Gastrocnemius medialis (tissue), 4 donors: ENCODE data around the gene FGF1.

Experiments
- POLR2A ChIP-seq, 2 donors: fragments of 450-650 bp; IDR thresholded peaks; one replicate each; pipeline ENCODE4 v1.6.1; 2017; ENCODE audit warnings: antibody characterized with exemption in 2 of 2, mild to moderate bottlenecking in 2 of 2, moderate library complexity in 2 of 2
- TF ChIP-seq, protein P1 (sequence below), 5 experiments: fragments of 450-650 bp in 3 of 5; fragments of 200-600 bp in 2 of 5; sonication (generic) in 2 of 5; IDR thresholded peaks in 4 of 5; conservative IDR thresholded peaks in 1 of 5; 1 replicate in 4 of 5; 2 replicates in 1 of 5; pipeline ENCODE4 v1.5.1; 2016 to 2019; ENCODE audit warnings: antibody characterized with exemption in 5 of 5, mild to moderate bottlenecking in 3 of 5, moderate library complexity in 3 of 5

DNA sequence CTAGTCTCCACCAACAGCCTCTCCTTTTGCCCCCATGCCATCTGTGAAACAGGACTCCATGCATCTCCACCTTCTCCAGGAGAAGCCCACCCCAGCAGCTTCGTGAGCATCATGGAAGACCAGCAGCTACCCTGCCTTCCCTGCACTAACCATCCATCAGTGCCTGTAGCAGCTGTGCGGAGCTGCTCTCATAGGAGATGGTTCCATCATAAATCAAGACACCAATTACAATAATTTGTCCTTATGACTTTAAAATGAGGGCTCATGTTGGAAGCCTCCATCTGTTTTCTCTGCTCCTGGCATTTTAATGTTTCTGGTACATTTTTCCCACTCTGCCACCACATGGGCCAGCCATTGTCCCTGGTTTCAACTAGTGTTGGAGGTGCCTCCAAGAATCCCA is 69.9 kb downstream of the FGF1 start:
- TF ChIP-seq, protein P1, sequence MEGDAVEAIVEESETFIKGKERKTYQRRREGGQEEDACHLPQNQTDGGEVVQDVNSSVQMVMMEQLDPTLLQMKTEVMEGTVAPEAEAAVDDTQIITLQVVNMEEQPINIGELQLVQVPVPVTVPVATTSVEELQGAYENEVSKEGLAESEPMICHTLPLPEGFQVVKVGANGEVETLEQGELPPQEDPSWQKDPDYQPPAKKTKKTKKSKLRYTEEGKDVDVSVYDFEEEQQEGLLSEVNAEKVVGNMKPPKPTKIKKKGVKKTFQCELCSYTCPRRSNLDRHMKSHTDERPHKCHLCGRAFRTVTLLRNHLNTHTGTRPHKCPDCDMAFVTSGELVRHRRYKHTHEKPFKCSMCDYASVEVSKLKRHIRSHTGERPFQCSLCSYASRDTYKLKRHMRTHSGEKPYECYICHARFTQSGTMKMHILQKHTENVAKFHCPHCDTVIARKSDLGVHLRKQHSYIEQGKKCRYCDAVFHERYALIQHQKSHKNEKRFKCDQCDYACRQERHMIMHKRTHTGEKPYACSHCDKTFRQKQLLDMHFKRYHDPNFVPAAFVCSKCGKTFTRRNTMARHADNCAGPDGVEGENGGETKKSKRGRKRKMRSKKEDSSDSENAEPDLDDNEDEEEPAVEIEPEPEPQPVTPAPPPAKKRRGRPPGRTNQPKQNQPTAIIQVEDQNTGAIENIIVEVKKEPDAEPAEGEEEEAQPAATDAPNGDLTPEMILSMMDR (IDR thresholded peaks at IDR 0.05 in 4 of 5, conservative IDR thresholded peaks at IDR 0.05 in 1 of 5), result no peak
- TF ChIP-seq POLR2A (IDR thresholded peaks at IDR 0.05), result no peak
